Left kidney (tissue), 2 donors: Measurements from ENCODE around the gene HYAL3. TPM values are rescaled to one million over a fixed set of nuclear protein-coding genes. Genes with fewer than 3 reads are reported as not detected.
A peak's percentile ranks its signal among the peaks of the same experiment; 100 is the strongest.
"Not testable (repeated sequence)": the region's sequence is repeated elsewhere in the genome, so short reads cannot be mapped to it uniquely, and the experiment has no call there.

Experiments used
- DNase-seq: peaks from one replicate; pipeline ENCODE4 v3.0.0-alpha.2; 2013
- polyA plus RNA-seq: library from polyadenylated mRNA; unstranded; fragments of 120-200 nt; gene quantifications from one replicate; pipeline ENCODE4 v1.2.1, GENCODE V29; 2013; ENCODE audit not compliant: insufficient read length

Gene HYAL3
- polyA plus RNA-seq, 1 donor: 4.1 TPM

DNA sequence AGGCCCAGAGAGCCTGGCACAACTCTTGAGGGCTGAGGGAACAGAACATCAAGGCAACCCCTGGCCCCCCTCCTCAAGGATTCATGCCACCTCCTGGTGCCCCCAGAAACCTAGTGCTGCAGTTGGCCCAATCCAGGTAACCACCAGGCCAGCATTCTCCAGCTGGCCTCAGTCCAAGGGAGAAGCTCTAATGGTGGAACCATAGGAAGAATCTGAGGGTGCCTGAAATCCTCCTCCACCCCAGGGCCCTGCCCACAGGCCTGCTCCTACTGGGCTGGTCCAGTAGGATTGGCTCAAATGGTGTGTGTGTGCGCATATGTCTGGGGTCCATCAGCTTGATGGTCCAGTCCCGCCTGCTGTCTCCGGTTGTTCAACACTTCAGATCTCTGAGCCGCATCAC, 15.6 kb upstream of the HYAL3 start:
- no peak for DNase-seq

DNA sequence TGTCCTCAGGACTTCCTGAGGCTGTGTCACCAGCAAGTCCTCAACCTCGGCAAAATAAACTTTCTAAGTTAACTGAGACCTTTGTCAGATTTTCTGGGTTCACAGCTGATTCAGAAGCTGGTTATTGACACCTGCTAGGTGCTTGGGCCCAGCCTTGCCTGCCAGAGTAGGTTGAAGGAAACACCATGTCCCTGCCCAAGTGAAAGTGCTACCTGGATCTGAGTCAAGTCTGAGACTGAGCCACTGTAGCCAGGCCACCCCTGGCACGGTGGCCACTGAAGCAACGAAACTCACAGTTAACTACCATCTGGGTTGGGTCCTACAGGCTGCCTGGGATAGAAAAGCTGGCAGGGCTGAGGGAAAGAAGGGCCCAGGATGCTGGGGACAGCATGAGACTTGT, 15.1 kb upstream of the HYAL3 start:
- DNase-seq: no peak

DNA sequence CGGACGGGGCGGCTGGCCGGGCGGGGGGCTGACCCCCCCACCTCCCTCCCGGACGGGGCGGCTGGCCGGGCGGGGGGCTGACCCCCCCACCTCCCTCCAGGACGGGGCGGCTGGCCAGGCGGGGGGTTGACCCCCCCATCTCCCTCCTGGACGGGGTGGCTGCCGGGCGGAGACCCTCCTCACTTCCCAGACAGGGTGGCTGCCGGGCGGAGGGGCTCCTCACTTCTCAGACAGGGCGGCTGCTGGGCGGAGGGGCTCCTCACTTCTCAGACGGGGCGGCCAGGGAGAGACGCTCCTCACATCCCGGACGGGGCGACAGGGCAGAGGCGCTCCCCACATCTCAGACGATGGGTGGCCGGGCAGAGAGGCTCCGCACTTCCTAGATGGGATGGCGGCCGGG, 12.8 kb upstream of the HYAL3 start:
- not testable (repeated sequence) for DNase-seq

DNA sequence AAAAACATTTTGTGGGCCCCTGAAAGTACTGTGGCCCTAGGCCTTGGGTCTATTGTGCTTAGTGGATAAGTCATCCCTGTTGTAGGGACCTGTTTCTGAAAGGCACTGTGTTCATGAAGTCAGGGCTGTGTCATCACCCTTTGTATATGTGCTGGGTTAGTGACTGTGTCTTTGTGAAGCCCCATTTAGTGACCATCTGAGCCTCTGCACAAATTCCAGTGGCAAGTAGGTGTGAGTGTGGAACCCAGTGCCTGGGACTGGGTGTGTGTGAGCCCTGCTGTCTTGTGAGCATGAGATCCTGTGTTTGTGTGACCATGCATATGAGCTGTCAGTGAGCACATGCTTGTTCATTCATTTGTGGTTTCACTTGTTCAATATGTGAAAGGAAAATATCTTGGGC, 5.4 kb upstream of the HYAL3 start:
- DNase-seq: no peak

DNA sequence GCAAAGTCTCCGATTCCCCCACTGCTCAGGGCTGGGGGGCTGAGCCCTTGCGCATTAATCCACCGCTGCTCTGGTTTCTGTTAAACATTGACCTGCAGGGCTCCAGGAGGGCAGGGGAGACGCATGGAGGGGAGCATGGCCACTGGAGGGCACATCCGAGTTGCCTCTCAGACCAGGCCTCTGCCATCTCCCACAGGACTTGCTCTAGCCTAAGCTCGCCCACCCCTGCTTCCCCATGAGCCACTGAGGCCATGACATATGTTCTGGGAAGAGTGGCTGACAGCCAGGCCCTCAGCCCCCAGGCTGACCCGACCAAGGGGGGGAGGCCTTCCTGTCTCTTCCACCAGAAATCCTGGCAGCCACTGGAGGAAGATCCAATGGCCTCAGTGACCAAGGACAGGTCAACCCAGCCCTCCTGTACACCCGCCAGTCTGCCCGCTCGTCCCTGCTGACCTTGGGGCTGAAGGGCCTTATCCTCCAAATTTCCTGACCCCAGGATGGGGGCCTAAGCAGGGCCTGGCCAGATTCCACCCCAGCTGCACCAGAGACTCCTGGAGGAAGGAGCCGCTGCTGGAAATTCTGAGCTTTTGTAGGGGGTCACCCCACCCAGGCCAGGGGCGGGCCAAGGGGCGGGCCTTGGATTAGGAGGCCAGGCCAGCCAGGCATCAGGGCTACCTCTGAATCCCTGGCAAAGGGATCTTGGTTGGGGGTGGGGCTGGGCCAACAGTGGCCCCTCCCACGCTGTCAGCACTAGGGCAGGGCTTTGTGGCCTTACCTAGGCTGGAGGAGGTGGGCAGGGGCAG, 4.0 kb upstream of the HYAL3 start, which contains the start of gene HYAL1:
HYAL1 (minus strand) TSS at position 562 of the 803 bp plus-strand sequence. CDS start 618 bp downstream, outside the sequence.
- no peak for DNase-seq

DNA sequence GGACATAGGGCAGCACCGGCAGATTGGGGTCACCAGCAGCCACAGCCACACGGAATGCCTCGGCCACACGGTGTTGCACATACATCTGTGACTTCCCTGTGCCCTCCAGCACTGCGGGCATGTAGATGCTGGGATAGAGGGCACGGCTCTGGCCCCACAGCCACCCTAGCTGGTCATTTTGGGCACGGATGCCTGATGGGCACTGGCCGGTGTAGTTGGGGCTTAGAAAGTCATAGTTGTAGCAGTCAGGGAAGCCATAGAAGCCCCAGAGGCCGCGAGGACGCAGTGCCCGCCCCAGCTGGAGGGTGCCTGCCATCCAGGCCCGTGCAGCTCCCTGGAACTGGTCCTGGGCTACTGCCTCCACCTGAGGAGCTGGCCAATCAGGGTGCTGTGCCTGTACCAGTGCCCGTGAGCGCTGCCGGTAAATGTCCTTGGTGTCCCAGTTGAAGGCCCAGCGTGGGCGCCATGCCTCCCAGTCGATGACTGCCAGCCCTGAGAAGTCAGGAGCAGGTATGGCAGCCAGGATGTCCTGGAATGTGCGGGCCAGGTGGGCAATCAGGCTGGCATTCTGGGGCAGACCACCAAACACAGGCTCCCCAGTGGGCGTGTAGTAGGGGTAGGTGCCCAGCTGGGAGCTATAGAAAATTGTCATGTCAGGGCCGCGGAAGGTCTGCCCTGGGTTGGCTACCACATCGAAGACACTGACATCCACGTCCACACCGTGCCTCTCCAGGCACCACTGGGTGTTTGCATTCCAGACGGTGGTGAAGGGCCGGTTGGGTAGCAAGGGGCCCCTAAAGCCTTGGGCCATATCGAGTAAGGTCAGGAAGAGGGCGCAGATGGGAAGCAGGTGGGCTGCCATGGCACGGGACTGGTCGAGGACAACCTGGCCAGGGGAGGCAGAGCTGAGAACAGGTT, 3.1 kb upstream of the HYAL3 start:
- DNase-seq: no peak

DNA sequence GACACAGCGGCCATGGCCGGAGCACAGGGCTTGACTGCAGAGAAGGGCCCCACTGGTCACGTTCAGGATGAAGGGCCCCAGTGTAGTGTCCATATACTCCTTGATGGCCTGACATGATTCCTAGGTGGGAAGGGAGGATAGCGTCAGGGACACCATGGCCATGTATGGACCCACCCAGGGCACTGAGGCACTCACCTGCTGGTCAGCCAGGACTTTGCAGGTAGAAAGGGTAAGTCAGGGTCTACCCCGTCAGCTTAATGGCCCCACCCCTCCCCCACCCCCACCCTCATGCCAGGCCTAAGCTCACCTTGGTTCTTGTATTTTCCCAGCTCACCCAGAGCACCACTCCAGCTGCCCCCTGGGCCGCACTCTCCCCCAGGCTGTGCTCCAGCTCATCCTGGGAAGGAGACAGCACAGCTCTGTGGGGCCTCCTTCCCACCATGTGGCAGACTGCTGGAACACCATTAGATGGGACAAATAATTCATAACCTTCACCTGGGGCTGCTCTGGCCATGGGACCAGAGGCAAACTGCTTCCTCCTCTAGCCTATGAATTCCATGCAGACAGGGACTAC, 1.6 kb upstream of the HYAL3 start:
- no peak for DNase-seq

DNA sequence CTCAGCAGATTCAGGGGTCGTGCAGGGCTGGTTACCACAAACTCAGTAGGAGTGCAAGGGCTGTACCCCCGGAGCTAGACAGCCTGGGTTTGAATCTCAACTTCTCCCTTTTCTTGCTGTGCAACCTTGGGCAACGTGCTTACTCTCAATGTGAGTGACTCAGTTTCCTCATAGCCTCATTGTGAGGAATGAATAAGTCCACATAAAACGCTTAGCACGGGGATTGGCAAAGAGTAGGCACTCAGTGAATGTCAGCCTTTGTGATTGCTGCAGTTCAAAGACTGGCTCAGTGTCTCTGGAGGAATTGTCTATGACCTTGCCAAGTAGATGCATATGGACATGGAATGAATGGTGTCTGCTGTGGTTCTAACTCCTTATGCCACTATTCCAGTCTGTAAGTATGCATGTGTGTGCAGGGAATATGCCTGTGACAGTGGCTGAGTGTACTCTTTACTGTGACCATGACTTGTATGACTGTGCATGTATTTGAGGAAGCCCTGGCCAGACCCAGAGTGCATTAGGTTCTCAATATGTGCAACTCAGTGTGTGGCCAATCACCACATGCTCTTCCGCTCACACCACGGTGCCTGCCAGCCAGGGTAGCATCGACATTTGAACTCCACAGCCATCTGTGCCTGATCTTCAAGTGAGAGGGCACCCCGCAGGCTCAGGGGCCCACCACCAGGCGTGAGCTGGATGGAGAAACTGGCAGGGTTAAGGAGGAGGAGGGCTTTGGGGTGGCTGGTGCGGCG, 900 bp upstream of the HYAL3 start:
- no peak for DNase-seq

DNA sequence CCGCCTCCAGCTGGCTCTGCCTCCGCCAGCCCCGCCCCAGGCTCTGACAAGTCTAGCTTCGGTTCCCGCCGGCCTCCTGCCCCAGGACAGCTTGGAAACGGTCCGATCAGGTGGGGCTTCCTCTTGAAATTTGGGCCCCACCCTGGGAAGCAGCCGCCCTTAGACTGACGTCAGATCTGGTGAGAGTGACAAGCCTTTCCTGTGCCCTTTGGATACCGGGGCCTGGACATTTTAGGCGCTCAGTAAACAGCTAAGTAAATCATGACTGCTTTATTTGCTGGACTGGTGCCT, 378 bp upstream of the HYAL3 start:
- DNase-seq: no peak

DNA sequence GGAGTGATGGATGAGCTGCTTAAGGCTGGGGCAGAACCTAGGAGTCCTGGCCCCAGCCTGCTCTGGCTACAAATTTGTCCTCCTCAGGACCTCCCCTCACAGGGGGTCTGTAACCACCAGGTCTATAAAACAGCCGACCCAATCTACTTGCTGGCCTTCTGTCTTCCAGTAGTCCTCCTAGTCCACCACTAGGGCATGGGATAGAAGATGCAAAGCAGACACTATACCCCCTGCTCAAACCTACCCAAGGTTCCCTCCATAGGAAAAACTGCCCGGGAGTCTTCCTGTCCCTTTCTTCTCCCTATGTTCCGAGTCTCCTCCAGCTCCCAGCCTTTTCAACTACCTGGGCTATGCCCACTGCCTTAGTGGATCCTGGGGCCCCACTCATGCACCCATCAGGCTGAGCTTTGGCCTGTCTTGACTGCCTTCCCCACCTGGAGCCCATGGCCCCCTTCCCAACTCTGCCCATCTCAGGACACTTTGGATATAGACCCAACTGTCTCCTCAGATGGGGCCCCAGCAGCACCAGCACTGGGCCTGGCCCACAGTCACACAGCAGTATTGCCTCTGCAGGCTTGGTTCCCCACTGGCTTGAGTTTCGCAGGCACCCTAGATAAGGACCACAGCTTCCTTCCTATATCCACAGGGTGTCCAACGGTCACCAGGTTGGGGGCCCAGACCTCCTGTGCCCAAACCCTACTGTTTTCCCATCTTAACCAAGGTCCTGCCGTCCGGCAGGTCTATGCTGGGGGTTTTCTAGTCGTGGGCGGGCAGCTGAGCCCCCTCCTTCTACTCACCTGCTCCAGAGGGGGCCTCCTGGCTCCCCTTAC, 1.1 kb downstream of the HYAL3 start:
- DNase-seq: no peak

DNA sequence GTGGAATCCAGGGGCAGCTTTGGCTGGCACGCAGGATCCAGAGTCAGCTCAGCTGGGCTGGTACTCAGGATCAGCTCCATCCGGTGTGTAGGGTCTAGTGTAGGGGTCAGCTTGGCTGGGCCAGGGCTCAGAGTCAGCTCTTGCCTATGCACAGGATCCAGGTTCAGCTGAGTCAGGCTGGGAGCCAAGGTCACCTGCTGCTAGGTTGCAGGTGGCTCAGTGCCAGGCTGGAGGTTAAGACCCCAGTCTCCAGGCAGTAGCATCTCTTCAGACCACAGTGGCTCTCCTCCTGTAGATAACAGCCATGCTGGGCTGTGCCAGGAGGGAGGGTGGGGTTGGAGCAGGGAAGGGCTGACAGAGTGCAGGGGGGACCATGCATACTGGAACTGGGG, 1.8 kb downstream of the HYAL3 start:
- DNase-seq: no peak

DNA sequence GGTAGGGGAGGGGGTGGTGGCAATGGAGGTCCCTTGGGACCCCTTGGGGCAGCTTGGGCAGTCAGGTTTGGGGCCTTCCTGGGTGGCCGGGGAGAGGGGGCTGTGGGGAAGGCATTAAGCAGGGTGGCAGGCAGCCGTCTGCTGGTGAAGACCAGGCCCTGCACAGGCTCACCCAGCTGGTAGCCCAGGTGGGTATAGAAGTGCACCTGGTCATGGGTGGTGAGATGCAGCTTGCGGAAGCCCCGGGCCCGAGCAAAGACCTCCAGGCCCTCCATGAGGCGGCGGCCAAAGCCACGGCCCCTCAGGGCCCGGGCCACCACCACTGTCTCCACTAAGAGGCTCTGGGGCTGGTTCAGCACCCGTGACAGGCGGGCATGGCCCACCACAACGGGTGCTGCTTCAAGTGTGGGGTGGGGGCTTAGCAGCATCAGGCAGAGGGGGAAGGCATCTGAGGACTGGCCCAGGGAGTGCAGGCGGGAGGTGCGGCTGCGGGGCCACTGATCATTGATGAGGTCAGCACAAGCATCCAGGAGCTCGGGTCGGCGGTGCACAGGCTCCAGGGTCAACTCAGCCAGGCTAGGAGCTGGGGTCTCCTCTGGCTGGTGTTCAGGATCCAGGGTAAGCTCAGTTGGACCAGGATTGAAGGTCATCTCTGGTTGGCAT, 2.4 kb downstream of the HYAL3 start:
- no peak for DNase-seq

DNA sequence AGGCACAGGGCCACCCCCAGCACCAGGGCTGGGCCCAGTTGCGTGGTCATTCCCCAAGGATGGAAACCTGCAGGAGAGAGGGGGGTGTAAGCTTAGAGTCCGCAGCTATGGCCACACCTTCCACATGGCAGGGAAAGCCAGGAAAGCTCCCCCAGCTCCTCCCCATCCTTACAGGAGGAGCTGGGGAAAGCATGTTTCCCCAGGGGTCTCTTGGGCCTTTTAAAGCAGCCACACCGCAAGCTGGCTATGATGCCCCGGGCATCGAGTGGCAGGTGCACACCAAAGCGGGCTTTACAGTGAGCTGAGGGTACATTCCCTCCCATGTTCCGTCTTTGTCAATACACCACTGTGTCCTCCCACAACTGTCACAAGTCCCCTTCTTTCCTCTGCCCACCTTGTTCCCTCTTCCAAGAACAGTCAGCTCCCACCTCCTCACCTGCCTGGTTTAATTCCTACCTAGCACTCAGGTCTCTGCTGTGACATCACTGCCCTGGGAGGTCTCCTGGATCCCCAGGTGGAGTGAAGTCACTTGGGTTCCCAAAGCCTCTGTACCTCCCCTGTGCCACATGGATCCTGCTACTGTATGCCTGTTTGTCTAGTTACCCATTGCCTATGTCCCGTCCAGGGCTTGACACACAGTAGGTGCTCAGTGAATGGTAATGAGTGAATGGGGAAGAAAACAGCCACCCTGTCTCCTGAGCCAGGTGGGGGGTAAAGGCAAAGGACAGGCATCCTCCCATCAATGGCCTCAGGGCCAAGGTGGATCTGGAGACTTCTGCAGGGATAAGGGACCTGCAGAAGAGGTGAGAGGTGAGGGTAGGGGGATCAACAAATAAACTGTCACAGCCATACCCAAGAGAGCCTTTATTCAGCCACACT, 3.4 kb downstream of the HYAL3 start:
- no peak for DNase-seq

DNA sequence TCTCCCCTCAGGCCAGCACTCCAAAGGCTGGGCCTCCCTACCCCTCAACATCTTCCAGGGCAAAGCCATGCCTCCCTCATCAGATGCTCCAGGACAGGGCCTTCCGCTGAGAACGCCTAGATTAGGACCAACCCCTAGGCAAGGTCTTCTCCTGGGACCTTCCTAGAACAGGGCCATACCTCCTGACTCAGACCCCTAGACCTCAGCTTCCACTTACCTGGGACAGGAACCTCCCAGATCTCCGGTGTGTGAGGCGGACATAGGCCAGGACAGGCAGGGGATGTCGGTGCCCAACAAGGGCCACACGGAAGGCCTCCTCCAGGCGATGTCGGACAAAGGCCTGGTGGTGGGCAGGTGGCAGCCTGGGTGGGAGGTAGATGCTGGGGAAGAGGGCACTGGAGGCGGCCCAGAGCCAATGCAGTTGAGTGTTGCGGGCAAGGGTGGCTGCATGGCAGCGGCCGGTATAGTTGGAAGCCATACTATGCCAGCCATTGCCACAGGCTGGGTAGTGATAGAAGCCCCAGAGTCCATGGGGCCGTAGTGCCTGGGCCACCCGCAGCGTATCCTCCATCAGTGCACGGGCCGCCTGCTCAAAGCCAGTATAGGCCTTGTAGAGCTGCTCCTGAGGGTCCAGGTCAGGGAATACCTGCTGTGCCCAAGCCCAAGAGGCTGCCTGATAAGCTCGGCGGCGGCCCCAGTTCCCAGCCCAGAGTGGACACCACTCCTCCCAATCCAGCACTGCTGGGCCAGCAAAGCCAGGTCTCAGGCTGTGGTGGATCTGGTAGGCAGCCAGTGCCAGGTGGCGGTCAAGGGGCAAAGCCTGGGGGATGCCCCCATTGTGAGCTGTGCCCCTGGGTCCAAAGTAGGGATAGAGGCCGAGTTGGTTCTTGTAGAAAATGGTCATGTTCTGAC, 4.5 kb downstream of the HYAL3 start:
- no peak for DNase-seq

DNA sequence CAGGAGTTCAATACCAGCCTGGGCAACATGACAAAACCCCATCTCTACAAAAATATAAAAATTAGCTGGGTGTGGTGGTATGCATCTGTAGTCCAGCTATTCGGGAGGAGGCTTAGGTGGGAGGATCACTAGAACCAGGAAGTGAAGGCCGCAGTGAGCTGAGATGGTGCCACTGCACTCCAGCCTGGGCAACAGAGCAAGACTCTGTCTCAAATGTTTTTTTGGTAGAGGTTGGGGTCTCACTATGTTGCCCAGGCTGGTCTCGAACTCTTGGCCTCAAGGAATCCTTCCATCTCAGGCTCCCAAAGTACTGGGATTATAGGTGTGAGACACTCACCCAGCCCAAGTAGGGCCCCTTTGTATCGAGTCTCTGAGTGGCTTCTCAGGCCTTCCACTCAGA, 5.1 kb downstream of the HYAL3 start:
- DNase-seq: no peak

DNA sequence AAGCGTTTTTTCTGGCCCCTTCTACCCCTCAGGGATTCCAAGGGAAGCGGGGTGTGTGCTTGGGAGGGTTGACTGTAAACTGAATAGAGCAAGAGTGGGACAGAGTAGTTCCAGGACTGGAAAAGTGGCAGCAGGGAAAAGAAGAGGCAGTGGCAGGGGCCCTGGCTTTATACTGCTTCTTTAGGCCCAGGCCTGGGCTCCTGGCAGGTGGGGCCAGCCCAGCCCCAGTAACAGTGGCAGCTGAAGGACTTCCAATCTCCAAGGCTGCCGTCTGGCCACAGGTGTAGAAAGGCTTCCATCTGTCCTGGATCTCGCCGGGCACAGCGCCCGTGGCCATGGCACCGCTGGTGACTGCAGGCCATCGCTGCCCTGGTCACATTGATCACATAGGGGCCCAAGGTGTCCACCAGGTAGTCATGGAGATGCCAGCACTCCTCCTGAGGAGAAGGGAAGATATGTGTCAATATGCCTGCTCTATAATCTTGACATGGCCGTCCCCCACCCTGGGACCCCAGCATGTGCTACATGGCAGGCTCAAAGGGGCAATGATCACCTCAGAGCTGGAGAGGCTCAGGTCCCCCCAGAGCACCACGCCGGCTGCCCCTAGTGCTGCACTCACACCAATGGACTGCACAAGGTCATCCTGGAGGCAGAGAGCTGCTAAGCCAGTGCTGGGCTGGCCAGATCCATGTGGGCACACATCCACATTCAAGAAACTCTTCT, 6.0 kb downstream of the HYAL3 start:
- DNase-seq: no peak

DNA sequence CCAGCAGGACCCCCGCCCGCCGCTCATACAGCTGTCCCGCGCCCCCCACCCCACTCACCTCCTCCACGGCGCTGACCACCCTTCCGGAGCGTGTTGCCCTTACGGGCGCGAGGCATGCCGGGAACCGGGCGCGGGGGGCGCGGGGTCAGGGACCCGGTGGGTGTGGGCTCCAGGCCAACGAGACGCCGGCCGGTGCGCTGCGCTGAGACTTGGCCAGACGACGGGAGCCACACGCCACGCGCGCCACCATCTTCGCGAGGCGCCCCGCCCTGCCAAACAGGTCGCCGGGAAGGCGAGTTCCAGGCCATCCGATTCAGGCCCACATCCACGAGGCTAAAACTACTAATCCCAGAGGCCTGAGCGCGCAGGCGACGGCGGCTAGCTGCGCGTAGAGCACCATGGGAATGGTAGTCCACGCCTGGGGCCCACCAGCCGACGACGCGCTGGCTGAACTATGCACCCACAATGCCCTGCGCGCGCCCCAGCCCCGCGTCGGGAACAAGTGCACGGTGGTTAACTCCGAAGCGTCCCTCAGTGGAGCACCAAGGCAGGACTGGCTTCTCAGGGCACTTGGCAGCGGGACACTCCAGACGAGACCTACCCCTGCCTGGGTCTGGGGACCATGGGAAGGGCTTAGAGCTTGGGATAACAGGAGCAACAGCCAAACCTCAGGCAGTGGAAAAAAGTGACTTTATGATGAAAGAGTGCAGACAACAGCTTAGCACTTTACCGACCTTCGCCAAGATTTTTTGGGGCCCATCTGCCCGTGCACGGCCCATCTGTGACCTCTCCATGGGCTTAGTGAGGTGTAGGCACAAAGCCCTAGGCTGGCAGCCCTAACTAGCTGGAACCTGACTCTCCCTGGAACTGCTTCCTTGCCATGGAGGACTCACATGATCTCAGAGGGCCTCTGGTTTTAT, 6.8 kb downstream of the HYAL3 start, which contains the start of gene IFRD2:
IFRD2 (minus strand) TSS at position 271 of the 920 bp plus-strand sequence; CDS start at position 116, 155 bp downstream.
- peak; percentile 96 for DNase-seq
